IMR-90 (cell line): Measurements from ENCODE around the gene TMEM252. TPM values are rescaled to one million over a fixed set of nuclear protein-coding genes. Genes with fewer than 3 reads are reported as not detected.

Source experiments
- ATAC-seq: fragments of 200-7000 bp; cut with Tn5 transposase; 2 replicates; pipeline ENCODE4 v1.9.1; 2020; ENCODE audit warnings: low read depth, mild to moderate bottlenecking, moderate library complexity
- BruUV-seq: library from RNA; stranded (reverse); fragments of 400-500 nt; replicated peaks from 2 replicates; lab custom pipeline; 2021; lab: Mats Ljungman, UMichigan
- CTCF ChIA-PET: fragments of 300-600 bp; formaldehyde crosslinking; extraction: SDS; loops from one replicate; lab custom pipeline; 2021; ENCODE audit warnings: antibody characterized with exemption; lab: Yijun Ruan, JAX
- POLR2A ChIA-PET: fragments of 300-600 bp; sonication (Branson Sonifier 250); formaldehyde crosslinking; loops from one replicate; lab custom pipeline; 2022; ENCODE audit warnings: antibody characterized with exemption; ENCODE audit not compliant: unreplicated experiment; lab: Charles Lee
- DNase-seq: peaks from one replicate; pipeline ENCODE4 v3.0.0; 2013
- H2AFZ ChIP-seq: replicated peaks from 2 replicates; pipeline ENCODE3; 2013; ENCODE audit warnings: low read length, mild to moderate bottlenecking; ENCODE audit not compliant: poor library complexity
- H2AK5ac ChIP-seq: 2 replicates; pipeline ENCODE4 v1.6.1; 2013; ENCODE audit warnings: low read depth, low read length, inconsistent platforms
- H2AK9ac ChIP-seq: replicated peaks from 2 replicates; pipeline ENCODE3; 2013; ENCODE audit warnings: mild to moderate bottlenecking, low read depth, low read length, moderate library complexity; ENCODE audit not compliant: poor library complexity
- H2BK120ac ChIP-seq: 2 replicates; pipeline ENCODE4 v1.6.1; 2013; ENCODE audit warnings: low read depth, low read length, inconsistent platforms
- H2BK15ac ChIP-seq: 3 replicates; pipeline ENCODE4 v1.6.1; 2013; ENCODE audit warnings: low read depth, low read length, inconsistent platforms
- H2BK20ac ChIP-seq: 2 replicates; pipeline ENCODE4 v1.6.1; 2013; ENCODE audit warnings: low read depth, mild to moderate bottlenecking, inconsistent platforms, low read length, moderate library complexity
- H2BK5ac ChIP-seq: 2 replicates; pipeline ENCODE4 v1.6.1; 2013; ENCODE audit warnings: mild to moderate bottlenecking, low read depth, low read length, inconsistent platforms; ENCODE audit not compliant: poor library complexity, severe bottlenecking
- H3K14ac ChIP-seq: replicated peaks from 2 replicates; pipeline ENCODE4 v1.6.1; 2013; ENCODE audit warnings: low read depth, low read length, inconsistent platforms
- H3K18ac ChIP-seq: 2 replicates; pipeline ENCODE4 v1.6.1; 2013; ENCODE audit warnings: low read depth, low read length, control low read depth
- H3K23ac ChIP-seq: 2 replicates; pipeline ENCODE4 v1.6.1; 2013; ENCODE audit warnings: low read depth, low read length, inconsistent platforms
- H3K27ac ChIP-seq: 2 replicates; pipeline ENCODE4 v1.5.1; 2013; ENCODE audit warnings: mild to moderate bottlenecking, control low read depth, low read length; ENCODE audit not compliant: insufficient read depth
- H3K27me3 ChIP-seq: 2 replicates; pipeline ENCODE4 v1.6.1; 2013; ENCODE audit warnings: low read length; ENCODE audit not compliant: control insufficient read depth, insufficient read depth
- H3K36me3 ChIP-seq: 2 replicates; pipeline ENCODE4 v1.6.1; 2013; ENCODE audit warnings: low read length, mixed read lengths; ENCODE audit not compliant: control insufficient read depth, insufficient read depth
- H3K4ac ChIP-seq: 2 replicates; pipeline ENCODE4 v1.6.1; 2013; ENCODE audit warnings: low read depth, low read length, inconsistent platforms
- H3K4me1 ChIP-seq: 2 replicates; pipeline ENCODE4 v1.6.1; 2013; ENCODE audit warnings: low read length, mixed read lengths; ENCODE audit not compliant: control insufficient read depth, insufficient read depth
- H3K4me2 ChIP-seq: 2 replicates; pipeline ENCODE4 v1.6.1; 2013; ENCODE audit warnings: low read depth, mild to moderate bottlenecking, control low read depth, low read length, moderate library complexity
- H3K4me3 ChIP-seq: 2 replicates; pipeline ENCODE4 v1.5.1; 2013; ENCODE audit warnings: low read depth, mild to moderate bottlenecking, control low read depth, low read length, moderate library complexity; ENCODE audit not compliant: insufficient read depth
- H3K56ac ChIP-seq: 2 replicates; pipeline ENCODE4 v1.6.1; 2013; ENCODE audit warnings: low read length, inconsistent platforms; ENCODE audit not compliant: insufficient read depth; ENCODE audit errors: extremely low read depth
- H3K79me1 ChIP-seq, 2 experiments: 2 replicates each; pipeline ENCODE4 v1.6.1; 2013; ENCODE audit warnings: low read length in 2 of 2, inconsistent platforms in 1 of 2, low read depth in 1 of 2
- H3K9ac ChIP-seq: 2 replicates; pipeline ENCODE4 v1.6.1; 2013; ENCODE audit warnings: low read depth, low read length, control low read depth
- H3K9me1 ChIP-seq: 2 replicates; pipeline ENCODE4 v1.6.1; 2013; ENCODE audit warnings: low read length, inconsistent platforms; ENCODE audit not compliant: insufficient read depth
- H3K9me3 ChIP-seq: 2 replicates; pipeline ENCODE4 v1.6.1; 2013; ENCODE audit warnings: low read length; ENCODE audit not compliant: control insufficient read depth, insufficient read depth
- H4K20me1 ChIP-seq: 2 replicates; pipeline ENCODE4 v1.6.1; 2013; ENCODE audit warnings: low read length, inconsistent platforms; ENCODE audit not compliant: insufficient read depth
- H4K5ac ChIP-seq: 2 replicates; pipeline ENCODE4 v1.6.1; 2013; ENCODE audit warnings: mild to moderate bottlenecking, low read depth, low read length, control low read depth
- H4K8ac ChIP-seq, 2 experiments: 2 replicates each; pipeline ENCODE4 v1.6.1; 2013; ENCODE audit warnings: low read depth in 2 of 2, low read length in 2 of 2, control low read depth in 1 of 2, inconsistent platforms in 1 of 2
- H4K91ac ChIP-seq: 2 replicates; pipeline ENCODE4 v1.6.1; 2013; ENCODE audit warnings: low read depth, low read length, inconsistent platforms; ENCODE audit not compliant: insufficient read depth
- BHLHE40 ChIP-seq: fragments of 150-350 bp; IDR thresholded peaks from 2 replicates; pipeline ENCODE4 v1.6.1; 2016; ENCODE audit warnings: mild to moderate bottlenecking, low read depth, low read length
- CEBPB ChIP-seq: IDR thresholded peaks from 2 replicates; pipeline ENCODE4 v1.6.1; 2012; ENCODE audit warnings: low read depth, low read length, improper control_type of control experiment
- NFE2L2 ChIP-seq: fragments of 150-350 bp; IDR thresholded peaks from 2 replicates; pipeline ENCODE4 v1.6.1; 2016; ENCODE audit warnings: low read depth, mild to moderate bottlenecking, low read length
- POLR2A ChIP-seq: IDR thresholded peaks from 2 replicates; pipeline ENCODE4 v1.6.1; 2012; ENCODE audit warnings: mild to moderate bottlenecking, low read depth, low read length
- RAD21 ChIP-seq: IDR thresholded peaks from 2 replicates; pipeline ENCODE4 v1.6.1; 2012; ENCODE audit warnings: low read length, improper control_type of control experiment
- WGBS, 2 experiments: methylation state at CpG; one replicate each; pipeline versions ENCODE4 v1.1.5 to v1.1.7; 2013; ENCODE audit warnings: missing lambda C conversion rate in 2 of 2; ENCODE audit not compliant: insufficient read length in 1 of 2; ENCODE audit errors: extremely low coverage in 2 of 2; 5-methylcytosine and 5-hydroxymethylcytosine counted together
- dilution Hi-C: fragments of 300-500 bp; cut with HindIII; formaldehyde crosslinking; loops from one replicate; pipeline ENCODE4 v1.14.3; 2018; ENCODE audit warnings: low sequenced_read_pairs; ENCODE audit not compliant: unreplicated experiment
- in situ Hi-C: fragments of 300-500 bp; cut with MboI; formaldehyde crosslinking; loops from 3 replicates; pipeline ENCODE4 v1.14.3; 2019; ENCODE audit warnings: low sequenced_read_pairs, inconsistent platforms, mixed read lengths
- intact Hi-C: fragments of 100-400 bp; cut with micrococcal nuclease; formaldehyde crosslinking; loops from 2 replicates; pipeline ENCODE4 v1.10.0; 2022
- polyA plus RNA-seq, 3 experiments: library from polyadenylated mRNA; depleted of rRNA; stranded (reverse); fragments of >200 nt; gene quantifications; 2 replicates each; pipeline ENCODE4 v1.2.3, GENCODE V29; 2012; ENCODE audit warnings: low replicate concordance in 1 of 3
- total RNA-seq: library from RNA; depleted of rRNA; stranded (reverse); fragments of >200 nt; gene quantifications from 2 replicates; pipeline ENCODE4 v1.2.3, GENCODE V29; 2012
- TF ChIP-seq, protein P1 (sequence below): fragments of 150-350 bp; IDR thresholded peaks from 2 replicates; pipeline ENCODE4 v1.6.1; 2017; ENCODE audit warnings: mild to moderate bottlenecking, antibody characterized with exemption, low read length, low read depth

TMEM252 gene
- total and polyA plus RNA-seq, 2 of the 4 experiments (the other 2 are of a cell fraction) = not detected

DNA sequence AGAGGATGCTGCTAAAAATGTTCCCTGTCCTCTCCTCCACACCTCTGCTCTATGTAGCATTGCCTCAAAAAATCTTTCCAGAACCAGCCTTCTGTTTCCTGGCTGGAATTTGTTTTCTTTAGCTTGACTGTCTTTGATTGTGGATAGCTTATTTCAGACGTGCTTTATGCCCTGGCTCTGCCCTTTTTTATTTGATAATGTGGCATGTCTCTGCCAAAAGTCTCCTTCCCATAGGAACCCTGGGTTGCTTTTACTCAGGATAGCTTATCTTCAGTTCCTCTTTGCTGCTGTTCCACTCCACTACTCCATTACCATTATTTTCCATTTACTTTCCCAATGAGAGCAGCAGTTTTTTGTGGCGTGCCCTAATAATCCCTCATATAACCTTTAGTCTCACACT, 885 bp upstream of the TMEM252 start:
- H3K27me3 ChIP-seq = peaks cover 5% of the 10 kb centered on the region
- no peak overlapping the region for H2AK9ac ChIP-seq
- no peak overlapping the region for H2AFZ ChIP-seq
- no peak overlapping the region for H3K14ac ChIP-seq
- no peak overlapping the region for H3K9ac ChIP-seq
- H2AK5ac ChIP-seq = no peak overlapping the region
- in situ Hi-C loops (no loop called here), intact Hi-C loops (no loop called here), dilution Hi-C loops (no loop called here)
- no peak overlapping the region for H4K91ac ChIP-seq
- no peaks in the 10 kb centered on the region for H3K4me1 ChIP-seq
- no peak overlapping the region for H4K5ac ChIP-seq
- no peak for ATAC-seq
- no peak overlapping the region for H2BK5ac ChIP-seq
- no peak overlapping the region for H2BK20ac ChIP-seq
- no peak overlapping the region for H3K27ac ChIP-seq
- no peak for TF ChIP-seq POLR2A
- TF ChIP-seq NFE2L2 = no peak
- no peak for TF ChIP-seq BHLHE40
- TF ChIP-seq, protein P1, sequence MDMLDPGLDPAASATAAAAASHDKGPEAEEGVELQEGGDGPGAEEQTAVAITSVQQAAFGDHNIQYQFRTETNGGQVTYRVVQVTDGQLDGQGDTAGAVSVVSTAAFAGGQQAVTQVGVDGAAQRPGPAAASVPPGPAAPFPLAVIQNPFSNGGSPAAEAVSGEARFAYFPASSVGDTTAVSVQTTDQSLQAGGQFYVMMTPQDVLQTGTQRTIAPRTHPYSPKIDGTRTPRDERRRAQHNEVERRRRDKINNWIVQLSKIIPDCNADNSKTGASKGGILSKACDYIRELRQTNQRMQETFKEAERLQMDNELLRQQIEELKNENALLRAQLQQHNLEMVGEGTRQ = no peak
- no peak for TF ChIP-seq CEBPB
- TF ChIP-seq RAD21 = no peak
- no peaks in the 10 kb centered on the region for H3K79me1 ChIP-seq
- H3K9me3 ChIP-seq = no peaks in the 10 kb centered on the region
- H2BK120ac ChIP-seq = no peak overlapping the region
- H2BK15ac ChIP-seq = no peak overlapping the region
- no peak overlapping the region for H3K23ac ChIP-seq
- no peaks in the 10 kb centered on the region for H3K9me1 ChIP-seq
- H3K4me2 ChIP-seq = no peak overlapping the region
- H4K8ac ChIP-seq = no peak overlapping the region
- no peaks in the 10 kb centered on the region for H3K36me3 ChIP-seq
- H3K4ac ChIP-seq = no peak overlapping the region
- BruUV-seq = no TSS peak
- H4K20me1 ChIP-seq = no peaks in the 10 kb centered on the region
- 86% methylated on average over 1 of the region's 2 CpGs; no CpG with 5 or more reads in 1 of the 2 experiments for WGBS, 2 experiments
- ChIA-PET CTCF (interaction anchor here (1.0 kb wide), 1 partner anchor 20 kb away, joined by 3 read pairs; no protein-coding TSS in a partner anchor), POLR2A (no interaction called here)
- H3K56ac ChIP-seq = no peak overlapping the region
- H3K4me3 ChIP-seq = no peak overlapping the region
- DNase-seq = no peak
- H3K18ac ChIP-seq = no peak overlapping the region
